Type B pancreatic cell (in vitro differentiated cells): ENCODE results near the gene SFT2D2. TPM values are rescaled to one million over a fixed set of nuclear protein-coding genes. Genes with fewer than 3 reads are reported as not detected.

Experiments
- DNase-seq: peaks from one replicate; pipeline ENCODE4 v3.0.0; 2021; ENCODE audit warnings: mixed read lengths; ENCODE audit not compliant: unreplicated experiment; ENCODE audit errors: extremely low spot score
- H3K27ac Mint-ChIP-seq: 2 replicates; pipeline ENCODE4 v1.8.0; 2021; ENCODE audit warnings: mild to moderate bottlenecking, mixed read lengths
- H3K27me3 Mint-ChIP-seq: 2 replicates; pipeline ENCODE4 v1.8.0; 2021; ENCODE audit warnings: mixed read lengths
- H3K36me3 Mint-ChIP-seq: 2 replicates; pipeline ENCODE4 v1.8.0; 2021; ENCODE audit warnings: mixed read lengths
- H3K4me1 Mint-ChIP-seq: one replicate; pipeline ENCODE4 v1.8.0; 2021; ENCODE audit warnings: mixed read lengths; ENCODE audit not compliant: unreplicated experiment
- H3K4me3 Mint-ChIP-seq: 2 replicates; pipeline ENCODE4 v1.8.0; 2021; ENCODE audit warnings: mild to moderate bottlenecking, mixed read lengths
- H3K9me3 Mint-ChIP-seq: 2 replicates; pipeline ENCODE4 v1.8.0; 2021; ENCODE audit warnings: mixed read lengths
- total RNA-seq: library from RNA; stranded (reverse); gene quantifications from 2 replicates; pipeline ENCODE4 v1.2.1, GENCODE V29; 2021; ENCODE audit warnings: low replicate concordance
- TF ChIP-seq, protein P1 (sequence below): fragments of 200-600 bp; sonication (generic); conservative IDR thresholded peaks from 2 replicates; pipeline ENCODE4 v1.5.0; 2021; ENCODE audit warnings: antibody characterized with exemption, mild to moderate bottlenecking

The SFT2D2 gene
- total RNA-seq, 1 donor from 2014 or later, result 52.1 TPM

DNA sequence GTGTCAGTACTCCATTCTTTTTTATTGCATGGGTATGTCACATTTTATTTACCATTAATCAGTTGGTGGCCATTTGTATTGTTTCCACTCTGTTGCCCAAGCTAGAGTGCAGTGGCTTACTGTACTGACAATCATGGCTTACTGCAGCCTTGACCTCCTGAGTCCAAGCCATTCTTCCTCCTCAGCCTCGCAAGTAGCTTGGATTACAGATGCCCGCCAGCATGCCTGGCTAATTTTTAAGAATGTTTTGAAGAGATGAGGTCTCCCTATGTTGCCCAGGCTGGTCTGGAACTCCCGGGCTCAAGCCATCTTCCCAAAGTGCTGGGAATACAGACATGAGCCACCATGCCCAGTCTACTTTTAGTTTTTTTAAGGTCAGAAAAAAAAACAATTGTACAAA lies 813 bp upstream of the SFT2D2 start:
- no peaks in the 10 kb centered on the region for H3K27me3 Mint-ChIP-seq
- H3K36me3 Mint-ChIP-seq, result peaks cover 7% of the 10 kb centered on the region
- H3K4me1 Mint-ChIP-seq, result peaks cover 25% of the 10 kb centered on the region
- no peak for DNase-seq
- H3K4me3 Mint-ChIP-seq, result peak overlapping the region; percentile 98
- TF ChIP-seq, protein P1, sequence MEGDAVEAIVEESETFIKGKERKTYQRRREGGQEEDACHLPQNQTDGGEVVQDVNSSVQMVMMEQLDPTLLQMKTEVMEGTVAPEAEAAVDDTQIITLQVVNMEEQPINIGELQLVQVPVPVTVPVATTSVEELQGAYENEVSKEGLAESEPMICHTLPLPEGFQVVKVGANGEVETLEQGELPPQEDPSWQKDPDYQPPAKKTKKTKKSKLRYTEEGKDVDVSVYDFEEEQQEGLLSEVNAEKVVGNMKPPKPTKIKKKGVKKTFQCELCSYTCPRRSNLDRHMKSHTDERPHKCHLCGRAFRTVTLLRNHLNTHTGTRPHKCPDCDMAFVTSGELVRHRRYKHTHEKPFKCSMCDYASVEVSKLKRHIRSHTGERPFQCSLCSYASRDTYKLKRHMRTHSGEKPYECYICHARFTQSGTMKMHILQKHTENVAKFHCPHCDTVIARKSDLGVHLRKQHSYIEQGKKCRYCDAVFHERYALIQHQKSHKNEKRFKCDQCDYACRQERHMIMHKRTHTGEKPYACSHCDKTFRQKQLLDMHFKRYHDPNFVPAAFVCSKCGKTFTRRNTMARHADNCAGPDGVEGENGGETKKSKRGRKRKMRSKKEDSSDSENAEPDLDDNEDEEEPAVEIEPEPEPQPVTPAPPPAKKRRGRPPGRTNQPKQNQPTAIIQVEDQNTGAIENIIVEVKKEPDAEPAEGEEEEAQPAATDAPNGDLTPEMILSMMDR, result no peak
- peak overlapping the region; percentile 92 for H3K27ac Mint-ChIP-seq
- peaks cover 7% of the 10 kb centered on the region for H3K9me3 Mint-ChIP-seq

DNA sequence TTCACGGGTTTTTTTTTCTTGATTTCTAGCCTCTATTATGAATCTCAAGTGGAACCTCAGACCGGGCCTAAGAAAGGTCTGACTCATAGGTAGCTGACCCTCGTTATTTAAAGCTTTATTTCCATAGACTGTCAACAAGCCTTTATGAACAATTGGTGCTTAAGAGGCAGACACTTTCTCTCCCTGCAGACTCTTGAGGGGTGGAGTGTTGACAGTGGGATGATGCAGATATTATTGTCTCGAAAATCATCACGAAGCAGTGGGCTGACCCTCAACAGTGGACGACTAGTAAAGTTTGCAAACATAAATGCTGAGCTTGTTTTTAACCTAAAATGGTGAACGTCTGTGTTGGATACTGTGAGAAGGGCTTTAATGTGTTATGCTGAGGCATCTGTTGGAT lies 1.8 kb downstream of the SFT2D2 start:
- Mint-ChIP-seq H3K4me1 (peaks cover 25% of the 10 kb centered on the region), H3K27ac (peak overlapping the region; percentile 94), H3K9me3 (peaks cover 7% of the 10 kb centered on the region), H3K4me3 (peak overlapping the region; percentile 98), H3K27me3 (no peaks in the 10 kb centered on the region), H3K36me3 (peaks cover 10% of the 10 kb centered on the region)
- TF ChIP-seq, protein P1, result no peak
- DNase-seq, result no peak

DNA sequence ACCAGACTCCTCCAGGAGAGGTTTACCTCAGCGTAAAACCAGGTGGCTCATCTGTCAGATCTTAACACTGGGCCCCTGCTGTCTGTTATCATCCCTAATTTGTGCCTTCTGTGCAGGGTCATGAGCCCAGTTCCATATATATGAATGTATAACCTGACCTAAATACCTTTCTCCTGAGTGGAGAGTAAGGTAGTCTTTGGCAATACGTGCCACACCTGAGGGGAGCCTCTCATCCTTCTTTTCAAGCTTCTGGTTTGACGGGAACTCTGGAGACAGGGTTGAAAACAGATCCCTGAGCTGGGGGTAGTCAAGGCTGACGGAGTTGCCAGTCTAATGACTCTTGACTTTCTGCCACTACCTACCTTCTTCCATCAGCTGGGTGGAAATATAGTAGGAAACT lies 4.1 kb downstream of the SFT2D2 start:
- Mint-ChIP-seq H3K4me3 (no peak overlapping the region), H3K27ac (no peak overlapping the region), H3K9me3 (no peaks in the 10 kb centered on the region), H3K27me3 (no peaks in the 10 kb centered on the region), H3K36me3 (peaks cover 21% of the 10 kb centered on the region), H3K4me1 (peaks cover 25% of the 10 kb centered on the region)
- DNase-seq, result no peak
- TF ChIP-seq, protein P1, result no peak

DNA sequence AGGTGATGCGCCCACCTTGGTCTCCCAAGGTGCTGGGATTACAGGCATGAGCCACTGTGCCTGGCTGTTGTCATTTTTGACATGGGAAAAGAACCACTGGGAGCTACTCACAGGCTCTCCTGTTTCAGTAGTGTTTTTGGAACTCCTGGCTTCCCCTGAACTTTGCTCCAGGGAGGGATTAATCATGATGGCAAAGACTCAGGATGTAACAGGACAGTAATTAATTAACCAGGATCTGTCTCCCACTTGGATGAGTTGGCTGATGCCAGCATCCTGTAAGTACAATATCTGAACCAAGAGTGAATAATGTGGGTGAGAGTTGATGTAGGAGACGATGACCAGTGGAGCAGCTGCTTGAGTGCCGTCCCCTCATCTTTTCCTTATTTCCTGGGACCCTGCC lies 4.9 kb downstream of the SFT2D2 start:
- TF ChIP-seq, protein P1, result no peak
- Mint-ChIP-seq H3K27me3 (no peaks in the 10 kb centered on the region), H3K9me3 (no peaks in the 10 kb centered on the region)

DNA sequence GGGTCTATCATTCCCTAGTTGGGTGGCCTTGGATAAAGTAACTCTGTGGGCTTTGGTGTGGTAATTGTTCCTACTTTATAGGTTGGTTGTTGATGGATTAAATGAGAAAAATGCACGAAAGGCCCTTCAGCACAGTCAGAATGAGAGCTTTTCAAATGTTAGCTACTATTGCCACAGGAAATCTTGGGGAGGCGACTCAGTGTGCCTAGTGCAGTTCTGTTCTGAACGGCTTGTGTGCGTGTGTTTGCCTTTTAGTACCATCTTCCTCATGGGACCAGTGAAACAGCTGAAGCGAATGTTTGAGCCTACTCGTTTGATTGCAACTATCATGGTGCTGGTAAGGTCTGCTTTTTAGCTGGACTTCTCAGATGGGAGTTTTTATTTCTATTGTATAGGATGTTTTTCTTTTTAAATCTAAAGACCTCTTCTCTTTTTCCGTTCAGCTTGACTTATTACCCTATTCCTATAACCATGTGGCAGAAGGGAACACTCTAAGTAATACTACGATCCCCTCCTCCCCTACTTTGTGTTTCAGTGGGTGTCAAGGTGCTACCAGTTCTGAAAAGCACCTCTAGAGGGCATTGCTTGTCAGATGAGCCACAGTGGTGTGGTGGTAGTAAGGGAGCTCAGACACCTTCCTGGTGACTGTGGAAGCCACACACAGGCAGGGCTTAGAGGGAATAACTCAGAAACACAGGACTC lies 9.2 kb downstream of the SFT2D2 start:
- Mint-ChIP-seq H3K36me3 (peaks cover 39% of the 10 kb centered on the region), H3K27me3 (no peaks in the 10 kb centered on the region), H3K4me3 (no peak overlapping the region), H3K27ac (peak overlapping the region; percentile 5), H3K9me3 (no peaks in the 10 kb centered on the region), H3K4me1 (no peaks in the 10 kb centered on the region)
- DNase-seq, result no peak
- TF ChIP-seq, protein P1, result peak; percentile 65

More for the DNA sequence above, 4.9 kb downstream of the SFT2D2 start:
- DNase-seq, result no peak
- no peak overlapping the region for H3K4me3 Mint-ChIP-seq
- H3K36me3 Mint-ChIP-seq, result peaks cover 27% of the 10 kb centered on the region
- peaks cover 25% of the 10 kb centered on the region for H3K4me1 Mint-ChIP-seq
- H3K27ac Mint-ChIP-seq, result no peak overlapping the region
